IPS-18a (cell line): Measurements from ENCODE around the gene PACS1.

Experiments used
- H3K27ac ChIP-seq: one replicate; pipeline ENCODE4 v1.5.1; 2013; ENCODE audit warnings: low read length
- H3K27me3 ChIP-seq: one replicate; pipeline ENCODE4 v1.6.1; 2013; ENCODE audit warnings: mild to moderate bottlenecking, low read length; ENCODE audit not compliant: control insufficient read depth, insufficient read depth
- H3K36me3 ChIP-seq: one replicate; pipeline ENCODE4 v1.6.1; 2013; ENCODE audit warnings: low read depth, low read length; ENCODE audit not compliant: control insufficient read depth
- H3K4me1 ChIP-seq: one replicate; pipeline ENCODE4 v1.6.1; 2013; ENCODE audit warnings: low read depth, low read length; ENCODE audit not compliant: control insufficient read depth
- H3K4me3 ChIP-seq: one replicate; pipeline ENCODE4 v1.5.1; 2013; ENCODE audit warnings: low read length
- H3K9ac ChIP-seq: one replicate; pipeline ENCODE4 v1.6.1; 2013; ENCODE audit warnings: mild to moderate bottlenecking, low read length, moderate library complexity
- H3K9me3 ChIP-seq: one replicate; pipeline ENCODE4 v1.6.1; 2013; ENCODE audit warnings: low read depth, low read length; ENCODE audit not compliant: control insufficient read depth

PACS1 gene

DNA sequence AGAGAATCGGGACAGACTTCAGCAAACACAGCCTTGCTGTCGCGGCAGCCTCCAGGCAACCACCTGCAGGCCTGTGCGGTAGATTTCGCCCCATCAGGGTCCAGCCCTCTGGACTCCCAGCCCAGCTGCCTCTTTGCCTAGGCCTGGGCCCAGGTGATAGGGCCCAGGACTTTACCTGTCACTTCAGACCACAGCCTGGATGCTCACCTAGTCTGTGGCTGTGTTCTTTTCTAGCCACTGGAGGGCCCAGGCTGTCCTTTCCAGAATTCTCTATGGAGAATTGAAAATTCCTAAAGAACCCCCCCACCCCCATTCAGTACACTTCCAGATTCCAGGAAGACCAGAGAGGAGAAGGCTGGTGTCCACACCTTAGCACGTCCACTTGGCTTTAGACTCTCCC is 167.8 kb downstream of the PACS1 start:
- Histone ChIP-seq H3K36me3 (peaks cover 2% of the 10 kb centered on the region), H3K9me3 (no peaks in the 10 kb centered on the region), H3K4me3 (no peak overlapping the region)

DNA sequence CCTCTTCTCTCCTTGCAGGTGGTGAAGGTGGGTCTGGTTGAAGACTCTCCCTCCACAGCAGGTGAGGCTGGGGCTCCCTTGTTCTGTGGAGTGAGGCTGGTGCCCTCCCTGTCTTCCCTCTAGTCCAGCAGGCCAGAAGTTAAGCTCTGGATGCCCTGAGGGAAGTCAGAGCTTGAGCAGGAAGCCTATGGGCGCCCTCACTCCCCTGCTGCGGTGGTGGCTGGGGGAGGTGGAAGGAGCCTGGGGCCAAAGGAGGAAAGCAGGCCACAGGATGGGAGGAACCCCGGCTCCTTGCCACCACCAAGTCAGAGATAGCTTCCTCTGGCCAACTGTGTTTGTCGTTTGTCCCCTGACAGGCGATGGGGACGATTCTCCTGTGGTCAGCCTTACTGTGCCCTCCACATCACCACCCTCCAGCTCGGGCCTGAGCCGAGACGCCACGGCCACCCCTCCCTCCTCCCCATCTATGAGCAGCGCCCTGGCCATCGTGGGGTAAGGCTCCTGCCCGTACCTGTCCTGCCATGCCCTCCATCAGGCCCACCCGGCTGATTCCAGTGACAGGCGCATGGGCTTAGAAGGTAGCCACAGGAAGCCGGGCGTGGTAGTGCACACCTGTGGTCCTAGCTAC is 168.8 kb downstream of the PACS1 start:
- Histone ChIP-seq H3K27me3 (no peaks in the 10 kb centered on the region), H3K4me1 (no peaks in the 10 kb centered on the region), H3K9me3 (no peaks in the 10 kb centered on the region), H3K9ac (no peak overlapping the region), H3K36me3 (peaks cover 2% of the 10 kb centered on the region), H3K27ac (no peak overlapping the region), H3K4me3 (no peak overlapping the region)

More for the DNA sequence above, 167.8 kb downstream of the PACS1 start:
- no peak overlapping the region for H3K27ac ChIP-seq
- no peaks in the 10 kb centered on the region for H3K27me3 ChIP-seq
- H3K4me1 ChIP-seq: no peaks in the 10 kb centered on the region
- H3K9ac ChIP-seq: no peak overlapping the region

DNA sequence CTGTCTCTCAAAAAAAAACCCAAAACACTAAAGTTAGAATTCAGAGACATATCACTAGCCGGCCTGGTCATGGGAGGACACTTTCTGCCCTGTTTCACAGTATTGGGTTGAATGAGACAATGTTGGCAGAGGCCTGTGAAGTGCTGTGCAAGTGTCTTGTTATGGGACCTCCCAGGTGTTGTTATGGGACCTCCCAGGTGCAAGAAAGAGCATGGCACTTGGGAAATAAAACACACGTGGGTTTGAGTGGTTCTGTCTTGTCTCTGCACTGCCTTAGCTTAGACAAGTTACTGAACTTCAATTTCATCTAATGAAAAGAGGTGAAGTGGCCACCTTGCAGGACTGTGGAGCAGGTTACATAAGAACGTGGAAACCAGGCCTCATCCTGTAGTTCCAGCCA is 169.4 kb downstream of the PACS1 start:
- peaks cover 2% of the 10 kb centered on the region for H3K36me3 ChIP-seq
- no peak overlapping the region for H3K4me3 ChIP-seq
- no peaks in the 10 kb centered on the region for H3K4me1 ChIP-seq
- H3K9ac ChIP-seq: no peak overlapping the region
- H3K27me3 ChIP-seq: no peaks in the 10 kb centered on the region
- H3K27ac ChIP-seq: no peak overlapping the region
- no peaks in the 10 kb centered on the region for H3K9me3 ChIP-seq

DNA sequence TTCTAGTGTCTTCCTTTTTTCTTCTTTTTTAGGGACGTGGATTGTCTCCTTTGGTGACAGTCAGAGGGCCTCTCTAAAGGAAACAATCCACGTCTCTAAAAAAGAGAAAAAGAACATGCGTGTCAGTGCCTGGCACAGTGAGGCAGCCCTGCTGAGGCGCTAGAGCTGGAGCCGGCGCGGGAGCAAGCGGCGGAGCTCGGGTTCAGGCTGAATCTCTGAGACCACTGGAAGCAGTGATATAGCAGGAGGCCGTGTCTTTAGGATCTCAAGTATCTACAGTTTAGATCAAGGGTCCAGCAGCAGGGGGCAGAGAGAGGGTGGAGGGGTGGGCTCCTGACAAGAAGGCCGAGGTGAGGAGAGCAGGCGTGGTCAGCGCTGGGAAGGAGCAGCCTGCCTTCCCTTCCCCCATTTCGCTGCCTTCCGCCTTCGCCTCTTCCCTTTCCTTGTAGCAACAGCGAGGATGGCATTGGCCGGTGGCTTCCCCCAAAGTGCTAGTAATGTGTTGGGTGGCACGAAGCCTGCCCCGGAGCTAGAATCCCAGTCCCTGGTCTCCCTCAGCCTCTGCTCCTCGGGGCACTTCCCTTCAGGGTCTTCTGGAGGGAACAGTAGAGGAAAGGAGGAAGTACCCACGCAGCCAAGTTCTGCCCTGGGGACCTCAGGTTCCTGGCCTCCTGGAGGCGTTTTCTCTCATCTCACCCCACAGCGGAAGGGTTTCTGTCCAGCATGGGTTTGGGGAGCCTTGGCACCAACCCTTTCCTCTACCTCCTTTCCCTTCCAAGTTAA is 170.1 kb downstream of the PACS1 start:
- Histone ChIP-seq H3K9me3 (no peaks in the 10 kb centered on the region), H3K9ac (no peak overlapping the region), H3K27me3 (no peaks in the 10 kb centered on the region), H3K36me3 (peaks cover 2% of the 10 kb centered on the region), H3K27ac (no peak overlapping the region), H3K4me1 (no peaks in the 10 kb centered on the region), H3K4me3 (no peak overlapping the region)

DNA sequence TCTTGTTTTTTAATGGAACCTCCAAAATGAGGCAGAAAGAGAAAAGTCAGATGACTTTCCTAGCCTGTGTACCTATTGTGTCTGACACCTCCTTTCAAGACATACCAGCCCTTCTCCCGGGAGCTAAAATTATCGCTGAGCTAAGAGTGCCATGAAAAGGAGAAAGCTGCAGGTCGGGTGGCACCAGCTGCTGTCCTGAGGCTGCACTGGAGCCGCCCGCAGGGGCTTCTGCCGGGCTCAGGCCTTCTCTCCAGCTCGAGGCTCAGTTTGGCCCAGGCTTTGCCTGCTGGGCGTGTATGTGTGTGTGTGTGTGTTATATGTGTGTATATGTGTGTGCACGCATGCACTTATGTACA is 170.7 kb downstream of the PACS1 start:
- Histone ChIP-seq H3K4me3 (no peak overlapping the region), H3K9ac (no peak overlapping the region), H3K27me3 (no peaks in the 10 kb centered on the region), H3K4me1 (no peaks in the 10 kb centered on the region), H3K9me3 (no peaks in the 10 kb centered on the region), H3K27ac (no peak overlapping the region), H3K36me3 (peaks cover 2% of the 10 kb centered on the region)

DNA sequence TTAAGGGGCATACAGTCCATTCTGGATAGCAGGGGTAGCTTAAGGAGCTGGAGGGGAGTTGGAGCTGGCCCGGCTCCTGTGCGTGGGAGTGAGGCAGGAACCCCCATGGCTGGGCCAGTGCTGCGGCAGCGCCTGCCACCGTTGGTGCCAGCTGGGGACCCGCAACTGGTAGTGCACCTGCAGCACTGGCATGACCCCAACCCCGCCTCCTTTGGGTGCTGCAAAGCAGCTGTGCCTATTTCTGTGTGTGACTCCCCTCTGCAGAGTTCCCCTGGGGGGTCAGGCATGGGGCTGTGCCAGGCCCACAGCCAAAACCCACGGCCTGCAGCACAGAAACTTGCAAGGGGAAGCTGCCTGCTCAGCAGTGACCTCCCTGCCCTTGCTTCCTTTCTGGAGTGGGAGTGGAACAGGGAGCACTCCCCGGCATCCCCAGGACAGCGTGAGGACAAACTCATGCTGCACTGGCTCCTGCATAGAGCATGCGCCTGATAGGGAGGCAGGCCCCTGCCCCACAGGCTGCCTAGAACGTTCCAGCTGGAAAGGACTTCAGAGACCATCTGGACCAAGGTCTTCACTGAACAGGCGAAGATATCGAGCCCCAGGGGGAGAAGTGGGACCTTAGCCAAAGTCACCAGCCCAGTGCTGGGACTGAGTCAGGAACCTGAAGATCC is 172.2 kb downstream of the PACS1 start:
- Histone ChIP-seq H3K9me3 (no peaks in the 10 kb centered on the region), H3K9ac (no peak overlapping the region), H3K27me3 (no peaks in the 10 kb centered on the region), H3K4me1 (no peaks in the 10 kb centered on the region), H3K36me3 (peaks cover 2% of the 10 kb centered on the region), H3K27ac (no peak overlapping the region), H3K4me3 (no peak overlapping the region)

DNA sequence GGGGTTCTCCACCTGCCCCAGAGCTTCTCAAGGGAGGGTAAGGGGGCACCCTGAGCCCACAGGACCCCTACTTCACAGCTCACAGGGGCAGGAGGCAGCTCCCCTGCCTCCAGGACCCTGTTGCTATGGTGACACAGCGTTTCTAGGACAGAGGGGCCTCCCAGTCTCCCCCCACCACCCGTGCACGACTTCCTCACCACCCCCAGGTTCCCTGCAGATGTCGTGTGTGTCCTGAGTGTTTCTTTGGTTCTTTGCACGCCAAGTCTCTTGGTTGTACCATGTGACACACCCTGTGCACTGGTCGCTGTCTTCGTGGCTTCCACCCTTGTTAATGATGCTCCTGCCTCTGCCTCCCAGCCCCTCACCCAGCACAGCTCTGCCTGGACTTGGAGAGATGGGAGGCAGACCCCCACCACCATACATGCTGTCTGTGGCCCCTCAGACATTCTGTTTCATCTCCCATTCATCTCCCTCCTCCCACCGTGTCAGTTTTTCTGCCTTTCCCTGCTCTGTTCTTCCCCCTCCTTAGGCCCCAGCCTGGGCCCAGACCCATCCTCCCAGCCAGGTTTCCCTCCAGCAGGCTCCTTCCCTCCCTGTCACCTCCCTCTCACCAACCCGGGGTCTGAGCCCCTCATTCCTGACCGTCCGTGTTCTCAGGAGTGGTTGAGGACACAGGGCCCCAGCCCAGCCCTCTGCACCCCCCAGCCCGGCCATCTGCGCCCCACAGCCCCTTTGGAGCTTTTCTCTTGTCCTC is 173.9 kb downstream of the PACS1 start:
- H3K4me1 ChIP-seq: no peaks in the 10 kb centered on the region
- H3K4me3 ChIP-seq: no peak overlapping the region
- no peaks in the 10 kb centered on the region for H3K9me3 ChIP-seq
- peaks cover 2% of the 10 kb centered on the region for H3K36me3 ChIP-seq
- no peak overlapping the region for H3K9ac ChIP-seq
- H3K27me3 ChIP-seq: no peaks in the 10 kb centered on the region
- H3K27ac ChIP-seq: no peak overlapping the region

DNA sequence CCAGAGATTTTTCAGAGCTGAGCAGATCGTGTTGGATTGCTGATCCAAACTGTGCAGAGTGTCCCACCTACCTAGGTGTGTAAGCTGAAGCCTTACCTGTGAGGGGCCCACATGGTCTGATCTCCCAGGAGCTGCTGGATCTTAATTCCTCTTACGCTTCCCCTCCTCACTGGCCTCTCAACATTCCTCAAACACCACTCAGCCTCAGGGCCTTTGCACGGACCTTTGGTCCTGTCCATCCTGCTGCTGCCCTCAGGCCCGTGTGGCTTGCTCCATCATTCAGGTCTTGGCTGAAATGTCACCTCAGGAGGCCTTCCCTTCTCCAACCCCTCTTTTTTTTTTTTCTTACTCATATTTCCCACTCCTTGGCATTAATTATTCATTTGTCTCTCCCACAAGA is 177.2 kb downstream of the PACS1 start:
- Histone ChIP-seq H3K36me3 (no peaks in the 10 kb centered on the region), H3K27me3 (no peaks in the 10 kb centered on the region), H3K4me1 (no peaks in the 10 kb centered on the region), H3K4me3 (no peak overlapping the region), H3K27ac (no peak overlapping the region), H3K9ac (no peak overlapping the region), H3K9me3 (no peaks in the 10 kb centered on the region)

DNA sequence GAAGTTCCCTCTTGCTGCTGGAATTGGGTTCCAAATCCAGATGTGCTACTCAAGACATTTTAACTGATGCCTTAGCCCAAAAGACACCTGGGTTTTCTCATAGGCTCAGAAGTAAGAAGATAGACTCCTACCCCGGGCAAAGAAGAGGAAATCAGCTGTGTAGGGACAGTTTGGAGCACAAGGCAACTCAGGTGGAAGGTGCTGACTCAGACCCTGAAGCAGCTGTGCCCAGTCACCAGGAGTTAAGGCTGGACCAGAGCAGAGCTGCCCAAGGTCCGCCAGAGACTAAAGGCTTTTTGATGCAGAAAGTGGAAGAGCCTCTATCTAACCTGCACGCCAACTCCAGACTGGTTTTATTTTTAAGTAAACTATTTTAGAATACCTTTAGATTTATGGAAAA is 177.7 kb downstream of the PACS1 start:
- Histone ChIP-seq H3K4me3 (no peak overlapping the region), H3K4me1 (no peaks in the 10 kb centered on the region)

DNA sequence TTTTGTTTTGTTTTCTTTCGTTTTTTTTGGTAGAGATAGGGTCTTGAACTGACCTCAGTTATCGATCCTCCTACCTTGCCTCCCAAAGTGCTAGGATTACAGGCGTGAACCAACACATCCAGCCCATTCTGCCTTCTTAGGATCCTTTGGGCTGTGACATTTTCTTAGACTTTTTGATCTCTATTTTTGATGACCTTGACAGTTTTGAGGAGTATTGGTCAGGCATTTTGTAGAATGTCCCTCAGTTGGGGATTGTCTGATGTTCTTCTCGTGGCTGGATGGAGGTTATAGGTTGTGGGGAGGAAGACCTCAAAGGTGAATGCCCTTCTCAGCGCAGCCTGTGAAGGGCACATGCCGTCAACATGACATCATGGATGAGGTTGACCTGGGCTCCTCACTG is 178.8 kb downstream of the PACS1 start:
- H3K27me3 ChIP-seq: no peaks in the 10 kb centered on the region
- H3K36me3 ChIP-seq: no peaks in the 10 kb centered on the region
- H3K9ac ChIP-seq: no peak overlapping the region
- H3K9me3 ChIP-seq: no peaks in the 10 kb centered on the region
- no peaks in the 10 kb centered on the region for H3K4me1 ChIP-seq
- H3K4me3 ChIP-seq: no peak overlapping the region
- H3K27ac ChIP-seq: no peak overlapping the region

More for the DNA sequence above, 177.7 kb downstream of the PACS1 start:
- no peak overlapping the region for H3K9ac ChIP-seq
- no peaks in the 10 kb centered on the region for H3K27me3 ChIP-seq
- no peaks in the 10 kb centered on the region for H3K9me3 ChIP-seq
- no peaks in the 10 kb centered on the region for H3K36me3 ChIP-seq
- no peak overlapping the region for H3K27ac ChIP-seq

DNA sequence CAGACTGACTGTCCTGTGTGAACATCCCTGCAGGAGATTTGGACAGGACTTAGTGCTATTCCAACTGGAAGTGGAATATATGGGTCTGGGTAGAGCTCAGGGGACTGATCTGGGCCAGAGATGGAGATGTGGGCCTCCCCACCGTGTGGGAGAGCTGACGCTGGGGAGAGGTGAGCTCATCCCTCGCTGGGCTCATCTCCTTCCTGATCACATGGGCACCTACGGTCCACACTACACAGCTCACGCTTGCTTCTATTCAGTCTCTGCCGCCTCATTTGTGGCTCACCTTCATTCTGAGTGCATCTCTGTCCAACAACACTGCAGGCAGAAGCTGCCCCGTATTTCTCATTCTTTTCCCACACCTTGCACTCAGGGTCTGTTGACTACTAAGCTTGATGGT is 181.7 kb downstream of the PACS1 start:
- Histone ChIP-seq H3K27ac (no peak overlapping the region), H3K27me3 (peaks cover 7% of the 10 kb centered on the region), H3K4me3 (no peak overlapping the region), H3K9ac (no peak overlapping the region), H3K9me3 (no peaks in the 10 kb centered on the region), H3K4me1 (peaks cover 3% of the 10 kb centered on the region), H3K36me3 (no peaks in the 10 kb centered on the region)
